NT2/D1 (cell line): ENCODE data around the gene TEKT5.
"Not testable (repeated sequence)": the region's sequence is repeated elsewhere in the genome, so short reads cannot be mapped to it uniquely, and the experiment has no call there.

Experiments used
- DNase-seq: peaks from one replicate; pipeline ENCODE4 v3.0.0-alpha.2; 2011; ENCODE audit warnings: low read depth, low spot score
- H3K27me3 ChIP-seq: 2 replicates; pipeline ENCODE4 v1.6.0; 2011; ENCODE audit warnings: mild to moderate bottlenecking; ENCODE audit not compliant: insufficient read length, insufficient read depth
- H3K36me3 ChIP-seq: 2 replicates; pipeline ENCODE4 v1.6.1; 2011; ENCODE audit warnings: mild to moderate bottlenecking, low read length, mixed read lengths; ENCODE audit not compliant: insufficient read depth, insufficient read length
- H3K4me1 ChIP-seq: 2 replicates; pipeline ENCODE4 v1.5.1; 2011; ENCODE audit not compliant: insufficient read depth, insufficient read length
- H3K4me3 ChIP-seq: 2 replicates; pipeline ENCODE4 v1.5.1; 2011; ENCODE audit warnings: low read depth; ENCODE audit not compliant: insufficient read length
- H3K9ac ChIP-seq: 2 replicates; pipeline ENCODE4 v1.6.0; 2011; ENCODE audit warnings: low read depth; ENCODE audit not compliant: insufficient read length
- H3K9me3 ChIP-seq: 2 replicates; pipeline ENCODE4 v1.5.1; 2011; ENCODE audit warnings: mild to moderate bottlenecking, low read length; ENCODE audit not compliant: insufficient read depth
- SUZ12 ChIP-seq: IDR thresholded peaks from 2 replicates; pipeline ENCODE4 v1.6.1; 2011; ENCODE audit not compliant: insufficient read length, insufficient read depth; ENCODE audit errors: extremely low read depth
- YY1 ChIP-seq: IDR thresholded peaks from 2 replicates; pipeline ENCODE4 v1.6.1; 2011; ENCODE audit not compliant: insufficient read length, insufficient read depth
- ZNF274 ChIP-seq: IDR thresholded peaks from 2 replicates; pipeline ENCODE4 v1.6.1; 2011; ENCODE audit warnings: mild to moderate bottlenecking, low read depth, low read length

Gene TEKT5

DNA sequence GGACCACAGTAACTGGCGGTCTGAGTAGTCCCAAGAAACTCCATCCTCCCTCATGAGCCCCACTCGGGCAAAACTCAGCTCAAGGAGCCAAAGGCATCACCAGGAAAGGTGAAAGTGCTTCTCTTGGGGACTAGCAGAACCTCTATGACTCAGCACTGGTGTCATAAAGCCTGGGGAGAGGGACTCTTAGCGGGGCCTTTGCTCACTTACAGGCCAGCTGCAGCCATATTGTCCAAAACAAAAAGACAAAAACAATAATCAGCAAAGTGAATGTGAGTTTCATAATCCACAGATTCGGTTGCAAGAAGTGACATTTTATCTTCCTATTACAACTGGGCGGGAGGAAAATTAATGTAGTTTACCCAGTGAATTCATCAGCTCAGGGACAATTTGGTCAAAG is at the start of gene TEKT5:
TEKT5 (minus strand) TSS at position 101 of the 400 bp plus-strand sequence; CDS start at position 44, 57 bp downstream.
- Histone ChIP-seq H3K36me3 (no peaks in the 10 kb centered on the region), H3K27me3 (no peaks in the 10 kb centered on the region), H3K4me3 (no peak within 1 kb of the TSS), H3K4me1 (no peaks in the 10 kb centered on the region), H3K9ac (no peak within 1 kb of the TSS), H3K9me3 (no peaks in the 10 kb centered on the region)
- DNase-seq: no peak
- TF ChIP-seq YY1 (no peak), SUZ12 (no peak), ZNF274 (no peak)

DNA sequence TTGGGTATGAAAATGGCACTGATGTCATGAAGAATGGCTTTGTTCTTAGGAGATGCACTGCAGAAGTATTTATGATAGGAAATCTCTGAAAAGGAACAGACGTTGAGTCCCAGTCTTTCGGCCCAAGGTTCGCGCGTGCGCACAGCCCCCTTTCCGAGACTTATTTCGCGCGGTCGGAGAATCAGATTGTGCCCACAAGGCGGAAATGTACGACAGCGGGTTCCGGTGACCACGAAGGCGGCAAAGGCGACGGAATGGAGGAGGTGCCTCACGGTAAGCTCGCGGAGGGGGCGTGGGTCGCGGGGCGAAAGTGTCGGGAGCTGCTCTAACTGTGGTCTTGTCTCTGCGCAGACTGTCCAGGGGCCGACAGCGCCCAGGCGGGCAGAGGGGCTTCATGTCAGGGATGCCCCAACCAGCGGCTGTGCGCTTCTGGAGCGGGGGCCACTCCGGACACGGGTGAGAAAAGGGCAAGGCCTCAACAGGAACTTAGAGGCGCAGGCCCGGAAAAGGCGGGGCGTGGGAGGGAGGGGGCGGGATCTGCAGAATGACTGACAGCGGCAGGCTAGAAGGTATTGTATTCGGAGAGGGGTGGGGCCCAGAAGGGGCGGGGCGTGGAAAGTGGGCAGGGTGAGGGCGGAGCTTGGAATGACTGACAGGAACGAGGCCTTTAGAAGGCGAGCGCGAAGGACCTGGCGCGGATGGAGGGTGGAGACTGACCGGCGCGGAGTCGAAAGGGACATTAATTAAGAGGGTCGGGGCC is 49.1 kb upstream of the TEKT5 start, which contains the start of gene NUBP1:
NUBP1 (plus strand) TSS at position 233 of the 760 bp plus-strand sequence; CDS start at position 255, 22 bp downstream.
- peak; percentile 96 for DNase-seq
- TF ChIP-seq SUZ12: no peak
- TF ChIP-seq ZNF274: no peak
- TF ChIP-seq YY1: no peak
- peak within 1 kb of the TSS; percentile 97 for H3K9ac ChIP-seq
- H3K36me3 ChIP-seq: peaks cover 30% of the 10 kb centered on the region
- peak within 1 kb of the TSS; percentile 86 for H3K4me3 ChIP-seq
- no peaks in the 10 kb centered on the region for H3K9me3 ChIP-seq
- no peaks in the 10 kb centered on the region for H3K4me1 ChIP-seq
- H3K27me3 ChIP-seq: no peaks in the 10 kb centered on the region

DNA sequence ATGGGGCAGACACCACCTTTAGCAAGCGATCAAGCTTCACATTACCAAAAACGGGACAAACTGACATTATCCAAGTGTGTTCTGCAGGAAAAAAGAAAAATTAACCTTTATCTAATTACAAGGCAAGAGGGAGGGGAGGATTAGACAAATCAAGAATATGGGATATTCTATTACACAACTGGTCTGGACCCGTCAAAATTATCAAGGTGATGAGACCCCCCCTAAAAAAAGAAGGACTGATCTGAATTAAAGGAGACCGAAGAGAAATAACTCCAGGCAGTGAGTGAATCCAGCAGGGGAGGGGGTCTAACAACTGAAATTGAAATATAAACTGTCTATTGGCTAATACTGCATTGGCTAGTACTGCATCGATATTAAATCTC is 48.5 kb upstream of the TEKT5 start:
- Histone ChIP-seq H3K9me3 (no peaks in the 10 kb centered on the region), H3K36me3 (peaks cover 24% of the 10 kb centered on the region), H3K4me1 (peaks cover 1% of the 10 kb centered on the region), H3K9ac (peak overlapping the region; percentile 97), H3K4me3 (peak overlapping the region; percentile 86), H3K27me3 (no peaks in the 10 kb centered on the region)
- TF ChIP-seq ZNF274: no peak
- no peak for TF ChIP-seq YY1
- DNase-seq: no peak

DNA sequence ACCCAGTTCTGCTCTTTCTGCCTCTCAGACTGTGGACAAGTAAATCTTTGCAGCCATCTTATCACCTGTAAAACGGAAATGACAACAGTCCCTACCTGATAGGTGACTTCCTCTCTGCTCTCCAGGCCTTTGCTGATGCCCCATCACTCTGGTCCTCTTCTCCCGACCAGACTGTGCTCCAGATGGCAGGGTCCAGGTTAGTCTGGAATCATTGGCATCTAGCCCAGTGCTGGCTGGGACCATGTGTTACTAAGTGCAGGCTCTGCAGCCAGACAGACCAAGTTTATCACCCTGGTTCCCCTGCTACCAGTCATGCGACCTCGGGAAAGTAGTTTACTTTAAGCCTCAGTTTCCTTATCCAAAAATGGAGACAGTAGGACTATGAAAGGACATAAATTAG is 47.1 kb upstream of the TEKT5 start:
- Histone ChIP-seq H3K9ac (no peak overlapping the region), H3K9me3 (no peaks in the 10 kb centered on the region), H3K4me3 (no peak overlapping the region), H3K36me3 (peaks cover 13% of the 10 kb centered on the region), H3K4me1 (peaks cover 2% of the 10 kb centered on the region), H3K27me3 (no peaks in the 10 kb centered on the region)
- TF ChIP-seq YY1 (no peak), ZNF274 (no peak), SUZ12 (no peak)
- no peak for DNase-seq

DNA sequence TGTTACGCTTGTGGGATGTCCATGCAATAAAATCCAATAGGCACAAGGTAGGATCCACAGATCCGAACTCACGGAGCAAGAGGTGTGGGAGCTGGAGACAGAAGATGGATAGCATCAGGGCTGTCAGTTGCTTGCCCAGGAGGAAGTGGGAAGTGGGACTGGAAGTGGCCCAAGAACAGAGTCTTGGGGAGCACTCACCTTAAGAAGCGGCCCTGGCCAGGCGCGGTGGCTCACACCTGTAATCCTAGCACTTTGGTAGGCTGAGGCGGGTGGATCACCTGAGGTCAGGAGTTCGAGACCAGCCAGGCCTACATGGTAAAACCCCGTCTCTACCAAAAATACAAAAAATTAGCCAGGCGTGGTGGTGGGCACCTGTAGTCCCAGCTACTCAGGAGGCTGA is 46.5 kb upstream of the TEKT5 start:
- H3K4me1 ChIP-seq, H3K4me3 ChIP-seq, H3K9ac ChIP-seq, DNase-seq, H3K36me3 ChIP-seq, H3K27me3 ChIP-seq, H3K9me3 ChIP-seq: not testable (repeated sequence)

DNA sequence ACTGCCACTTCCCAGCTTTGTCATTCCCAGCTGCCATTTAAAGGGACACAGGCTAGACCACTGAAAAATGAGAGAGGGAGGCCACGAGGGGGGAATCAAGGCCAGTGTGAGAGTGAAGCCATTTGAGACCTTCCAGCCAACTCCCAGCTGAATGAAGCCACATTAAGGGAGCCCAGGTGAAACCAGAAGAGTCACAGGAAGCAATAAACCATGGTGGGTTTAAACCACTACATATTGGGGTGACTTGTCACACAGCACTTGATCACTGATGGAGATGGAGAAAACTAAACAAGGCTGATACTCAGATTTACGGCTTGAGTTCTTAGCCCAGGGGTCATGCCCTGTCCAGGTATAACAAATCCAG is 46.1 kb upstream of the TEKT5 start:
- no peak overlapping the region for H3K4me3 ChIP-seq
- no peak overlapping the region for H3K9ac ChIP-seq
- TF ChIP-seq SUZ12 (no peak), YY1 (no peak), ZNF274 (no peak)
- peaks cover 5% of the 10 kb centered on the region for H3K36me3 ChIP-seq
- no peaks in the 10 kb centered on the region for H3K9me3 ChIP-seq
- DNase-seq: no peak
- no peaks in the 10 kb centered on the region for H3K27me3 ChIP-seq
- peaks cover 2% of the 10 kb centered on the region for H3K4me1 ChIP-seq

DNA sequence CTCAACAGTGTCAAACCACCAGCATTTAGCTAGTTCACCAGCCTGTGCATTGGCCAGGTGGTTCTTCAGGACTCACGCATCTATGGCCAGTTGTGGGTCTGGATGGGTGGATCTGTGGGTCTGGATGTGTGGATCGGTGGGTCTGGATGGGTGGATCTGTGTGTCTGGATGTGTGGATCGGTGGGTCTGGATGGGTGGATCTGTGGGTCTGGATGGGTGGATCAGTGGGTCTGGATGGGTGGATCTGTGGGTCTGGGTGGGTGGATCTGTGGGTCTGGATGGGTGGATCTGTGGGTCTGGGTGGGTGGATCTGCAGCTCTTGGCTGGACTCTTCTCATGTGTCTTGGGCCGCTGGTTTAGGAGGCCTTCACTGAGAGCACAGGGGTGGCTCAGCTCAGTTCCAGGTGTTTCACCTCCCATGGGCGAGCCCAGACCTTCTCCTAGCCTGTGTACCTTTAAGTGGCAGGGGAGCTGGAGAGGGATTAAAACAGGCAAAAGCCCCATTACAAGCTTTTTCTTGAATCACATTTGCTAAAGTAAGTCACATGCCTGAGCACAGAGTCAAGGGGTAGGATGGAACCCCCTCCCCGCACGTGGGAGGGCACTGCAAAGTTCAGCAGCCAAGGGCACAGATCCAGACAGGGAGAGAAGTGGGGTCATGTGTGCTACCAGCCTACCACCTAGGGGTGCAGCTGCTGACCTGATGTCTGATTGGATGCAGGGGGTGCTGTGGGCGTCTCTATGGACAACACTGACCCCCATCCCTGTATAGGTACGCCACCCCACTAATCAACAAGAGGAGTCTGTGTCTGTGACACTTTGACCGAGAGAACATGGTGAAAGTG is 45.5 kb upstream of the TEKT5 start:
- no peaks in the 10 kb centered on the region for H3K9me3 ChIP-seq
- H3K27me3 ChIP-seq: no peaks in the 10 kb centered on the region
- no peak overlapping the region for H3K4me3 ChIP-seq
- no peak for DNase-seq
- no peaks in the 10 kb centered on the region for H3K36me3 ChIP-seq
- no peak overlapping the region for H3K9ac ChIP-seq
- no peak for TF ChIP-seq ZNF274
- no peak for TF ChIP-seq YY1
- no peak for TF ChIP-seq SUZ12
- H3K4me1 ChIP-seq: peaks cover 2% of the 10 kb centered on the region
